HCEC 1CT (cell line): ENCODE data around the gene SF3B1.
"Not testable (repeated sequence)": the region's sequence is repeated elsewhere in the genome, so short reads cannot be mapped to it uniquely, and the experiment has no call there.

Source experiments
- DNase-seq: peaks from one replicate; pipeline ENCODE4 v3.0.0-alpha.2; 2017

SF3B1 gene

GRCh38 chr2:197378086-197378485 is 56.7 kb downstream of the SF3B1 start:
- DNase-seq = no peak

DNA sequence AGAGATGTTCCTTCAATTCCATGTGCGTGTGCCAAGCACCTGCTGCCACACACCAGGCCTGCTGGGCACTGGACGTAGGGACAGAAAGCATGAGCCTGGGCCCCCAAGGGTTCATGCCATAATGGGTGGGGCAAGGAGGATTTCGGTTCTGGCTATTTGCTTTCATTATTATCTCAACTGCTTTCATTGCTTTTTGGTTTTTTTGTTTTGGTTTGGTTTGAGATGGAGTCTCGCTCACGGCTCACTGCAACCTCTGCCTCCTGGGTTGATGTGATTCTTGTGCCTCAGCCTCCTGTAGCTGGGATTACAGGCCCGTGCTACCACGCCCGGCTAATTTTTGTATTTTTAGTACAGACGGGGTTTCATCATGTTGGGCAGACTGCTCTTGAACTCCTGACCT is 57.2 kb downstream of the SF3B1 start:
- no peak for DNase-seq

GRCh38 chr2:197372592-197372991 is 62.2 kb downstream of the SF3B1 start:
- DNase-seq = peak; percentile 43

GRCh38 chr2:197370664-197371063 is 64.2 kb downstream of the SF3B1 start:
- not testable (repeated sequence) for DNase-seq

DNA sequence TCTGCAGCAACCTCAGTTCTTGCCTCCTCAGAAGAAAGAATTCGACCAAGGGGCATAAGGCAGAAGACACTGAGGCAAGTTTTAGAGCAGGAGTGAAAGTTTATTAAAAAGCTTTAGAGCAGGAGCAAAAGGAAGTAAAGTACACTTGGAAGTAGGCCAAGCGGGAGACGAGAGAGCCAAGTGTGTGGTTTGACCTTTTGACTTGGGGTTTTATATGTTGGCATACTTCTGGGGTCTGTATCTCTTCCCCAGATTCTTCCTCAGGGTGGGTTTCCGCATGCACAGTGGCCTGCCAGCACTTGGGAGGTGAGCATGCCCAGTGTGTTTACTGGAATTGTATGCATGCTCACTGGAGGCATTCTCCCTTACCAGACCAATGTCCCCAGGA is 64.9 kb downstream of the SF3B1 start:
- DNase-seq = no peak

DNA sequence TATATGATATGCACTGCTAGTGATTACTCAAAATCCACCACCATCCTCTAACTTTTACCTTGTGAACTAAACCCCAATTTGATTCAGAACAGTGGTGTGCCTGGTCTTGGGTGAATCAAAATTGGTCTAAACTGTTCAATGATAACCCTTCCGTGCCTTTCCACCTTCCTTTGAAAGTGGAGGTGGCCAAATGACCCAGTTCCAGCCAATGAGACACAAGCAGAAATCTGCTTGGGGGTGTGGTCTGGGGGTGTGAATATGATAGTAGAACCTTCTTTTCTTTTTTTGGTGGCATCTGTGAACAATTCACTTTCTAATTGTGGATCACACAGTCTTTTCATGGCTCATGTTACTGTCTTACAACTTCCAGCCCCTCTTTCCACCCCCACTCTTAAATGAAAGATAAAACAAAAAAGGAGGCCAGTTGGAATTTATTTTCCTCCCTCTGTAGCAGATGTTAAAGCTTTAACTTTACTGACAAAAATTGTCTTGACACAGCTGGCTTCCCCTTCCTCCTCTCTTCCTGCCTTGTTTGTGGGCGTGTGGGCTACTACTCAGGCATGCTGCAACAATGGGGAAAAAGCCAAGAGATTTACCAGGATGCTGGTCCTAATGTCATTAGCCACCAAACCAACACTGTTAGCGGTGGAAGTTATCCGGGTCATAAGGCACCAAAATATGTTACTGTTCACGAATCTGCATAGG is 65.4 kb downstream of the SF3B1 start:
- DNase-seq = no peak

- DNase-seq = no peak
Measured at GRCh38 chr2:197368412-197368811, 66.4 kb downstream of the SF3B1 start.

DNA sequence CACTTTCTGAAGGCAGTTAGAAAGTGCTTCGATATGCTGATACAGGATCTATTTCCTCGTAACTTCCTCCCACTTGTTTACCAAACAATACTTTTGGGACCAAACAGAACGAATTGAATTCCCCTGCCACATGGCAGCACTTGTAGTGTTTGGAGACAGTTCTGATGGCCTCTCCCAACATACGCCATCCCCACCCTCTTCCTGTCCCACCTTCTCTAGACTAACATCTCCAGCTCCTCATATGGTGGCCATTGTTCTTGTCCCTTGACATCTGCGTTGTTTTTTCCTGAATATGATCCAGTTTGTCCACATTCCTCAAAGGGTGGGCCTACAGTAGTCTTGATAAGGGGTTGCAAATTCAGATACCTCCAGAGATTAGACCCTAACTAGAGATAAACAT is 70.8 kb downstream of the SF3B1 start:
- DNase-seq = no peak

DNA sequence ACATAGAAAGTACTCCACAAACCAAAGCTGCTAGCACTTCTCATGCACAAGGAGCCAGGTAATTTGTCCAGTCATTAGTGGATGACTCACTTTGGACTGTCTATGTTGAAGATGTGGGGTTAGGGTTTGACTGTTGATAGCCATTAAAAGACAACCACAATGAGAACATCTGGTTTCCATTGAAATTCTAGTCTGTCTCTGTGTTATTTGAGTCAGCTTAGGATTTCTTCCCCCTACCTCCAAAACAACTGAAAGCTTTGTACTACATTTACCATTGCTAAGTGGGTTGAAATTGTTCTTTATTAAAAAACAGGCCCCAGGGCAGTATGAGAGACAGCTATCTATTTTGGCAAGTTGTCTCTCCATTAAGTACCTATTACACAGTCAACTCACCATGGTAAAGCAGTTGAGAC is 74.1 kb downstream of the SF3B1 start:
- peak; percentile 48 for DNase-seq

DNA sequence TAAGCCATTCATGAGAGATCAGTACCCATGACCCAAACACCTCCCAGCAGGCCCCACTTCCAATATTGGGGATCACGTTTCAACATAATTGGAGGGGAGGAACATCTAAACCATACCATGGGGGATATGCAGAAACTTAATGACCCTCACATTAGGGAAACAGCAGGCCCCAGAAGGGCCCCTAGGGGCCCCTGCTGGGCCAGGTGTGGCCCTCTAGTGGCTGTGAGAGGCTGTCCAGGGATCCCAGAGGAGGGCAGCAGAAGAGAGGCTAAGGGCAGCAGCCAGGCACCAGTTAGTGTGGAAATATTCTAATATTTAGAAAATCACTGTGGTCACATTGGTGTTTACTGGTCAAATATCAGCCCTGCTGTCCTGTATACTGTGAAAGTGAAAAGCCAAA is 75.0 kb downstream of the SF3B1 start:
- no peak for DNase-seq

- DNase-seq = peak; percentile 26
Measured at GRCh38 chr2:197358931-197359330, 75.9 kb downstream of the SF3B1 start.

GRCh38 chr2:197357986-197358385 is 76.8 kb downstream of the SF3B1 start:
- DNase-seq = no peak

DNA sequence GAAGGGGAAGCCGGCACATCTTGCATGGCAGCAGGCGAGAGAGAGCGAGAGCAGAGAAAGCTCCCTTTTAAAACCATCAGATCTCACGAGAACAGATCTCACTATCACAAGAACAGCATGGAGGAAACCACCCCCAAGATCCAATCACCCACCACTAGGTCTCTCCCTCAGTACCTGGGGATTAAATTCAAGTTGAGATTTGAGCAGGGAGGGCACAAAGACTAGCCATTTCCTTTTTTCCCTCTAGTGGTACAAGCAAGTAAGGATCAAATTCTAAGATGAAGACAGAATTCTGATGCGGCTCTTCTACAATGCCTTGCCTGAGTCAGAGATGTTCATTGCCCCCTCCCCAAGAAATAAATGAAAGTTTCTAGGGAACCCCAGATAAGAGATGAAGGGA is 78.7 kb downstream of the SF3B1 start:
- DNase-seq = peak; percentile 11

DNA sequence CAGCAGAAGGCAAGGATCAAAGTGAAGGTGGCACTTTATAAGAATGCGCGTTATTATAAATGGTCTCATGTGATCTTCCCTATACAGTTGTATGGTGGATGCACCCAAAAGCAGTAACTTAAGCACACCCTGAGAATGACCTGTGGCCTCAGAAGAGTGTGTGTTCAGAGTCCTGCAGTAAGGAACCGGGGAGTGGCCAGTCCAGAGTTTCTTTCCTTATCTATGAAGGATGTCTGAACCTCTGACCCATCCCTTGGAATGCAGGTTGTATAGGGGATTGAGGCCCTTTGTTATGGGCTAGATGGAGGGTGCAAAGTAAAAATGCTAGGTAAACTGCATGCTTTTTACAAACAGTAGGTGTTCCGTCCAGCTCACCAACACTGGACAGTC is 80.7 kb downstream of the SF3B1 start:
- no peak for DNase-seq

DNA sequence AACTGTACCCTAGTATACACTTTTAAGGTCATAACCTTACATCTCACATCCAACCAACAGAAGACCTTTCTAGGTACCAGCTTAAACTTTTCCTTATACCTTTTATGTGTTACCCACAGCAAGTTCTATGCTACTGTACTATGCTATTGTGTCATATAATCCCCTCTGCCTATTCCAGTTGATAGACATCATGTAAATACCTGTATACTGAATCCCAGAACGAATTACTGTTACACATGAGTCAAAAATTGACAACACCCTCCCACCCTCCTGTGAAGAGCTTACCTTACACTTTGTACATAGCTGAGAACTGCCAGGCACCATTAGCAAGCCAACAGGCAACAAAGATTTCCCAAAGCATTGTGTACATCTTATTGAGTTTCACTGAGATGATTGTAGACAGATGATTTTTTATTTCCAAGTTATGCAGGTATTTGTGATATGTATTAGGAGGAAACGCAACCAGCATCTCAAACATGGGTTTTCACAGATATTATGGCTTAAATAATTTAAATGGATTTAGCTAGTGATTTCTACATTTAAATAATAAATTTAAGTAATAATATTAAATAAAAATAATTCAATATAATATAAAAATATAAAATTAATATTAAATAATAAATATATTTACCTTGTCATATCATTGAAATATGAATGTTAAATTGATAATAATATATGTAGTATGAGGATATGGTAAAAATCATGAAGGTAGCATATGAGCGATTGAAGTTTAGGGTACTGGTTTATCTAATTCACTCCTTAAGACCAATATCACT is 81.2 kb downstream of the SF3B1 start:
- DNase-seq = no peak

DNA sequence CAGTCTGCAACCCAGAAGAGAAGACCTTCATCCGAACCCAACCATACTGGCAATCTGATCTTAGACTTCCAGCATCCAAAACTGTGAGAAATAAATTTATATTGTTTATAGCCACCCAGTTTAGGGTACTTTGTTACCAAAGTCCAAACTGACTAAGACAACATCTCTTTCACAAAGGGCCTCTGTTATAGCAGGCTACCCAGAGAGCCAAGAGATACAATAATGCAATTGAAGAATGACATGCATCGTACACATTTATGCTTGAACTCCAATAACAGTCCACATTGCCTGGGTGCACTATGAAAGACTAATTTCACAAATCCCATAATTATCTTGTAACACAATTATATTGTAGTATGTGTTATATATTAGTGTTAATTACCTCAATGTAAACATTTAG is 85.1 kb downstream of the SF3B1 start:
- no peak for DNase-seq

DNA sequence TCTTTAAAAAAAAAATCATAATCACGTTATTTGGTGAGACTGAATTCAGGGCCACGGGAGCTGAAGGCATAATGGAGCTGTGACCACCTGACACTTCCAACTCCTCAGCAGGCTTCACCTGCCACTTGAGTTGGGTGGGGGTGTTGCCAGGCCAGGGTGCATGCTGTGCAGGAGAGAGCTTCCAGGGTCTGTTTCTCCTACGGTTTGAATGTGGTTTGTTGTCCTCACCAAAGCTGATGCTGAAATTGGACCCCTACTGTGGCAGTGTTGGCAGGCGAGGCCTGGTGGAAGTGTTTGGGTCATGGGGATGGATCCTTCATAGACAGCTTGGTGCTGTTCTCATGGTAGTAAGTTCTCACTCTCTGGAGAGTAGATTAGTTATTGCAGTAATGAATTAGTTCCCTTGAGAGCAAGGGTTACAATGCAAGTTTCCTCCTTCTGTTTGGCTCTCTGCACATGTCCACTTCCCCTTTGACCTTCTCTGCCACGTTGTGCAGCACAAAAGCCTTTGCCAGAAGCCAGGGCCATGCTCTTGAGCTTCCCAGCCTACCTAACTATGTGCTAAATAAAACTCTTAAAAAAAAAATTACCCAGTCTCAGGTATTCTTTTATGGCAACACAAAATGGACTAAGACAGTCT is 86.0 kb downstream of the SF3B1 start:
- DNase-seq = no peak

- DNase-seq = no peak
Measured at GRCh38 chr2:197345846-197346370, 88.9 kb downstream of the SF3B1 start.

GRCh38 chr2:197343968-197344367 is 90.9 kb downstream of the SF3B1 start:
- not testable (repeated sequence) for DNase-seq

- no peak for DNase-seq
Measured at GRCh38 chr2:197340591-197340990, 94.2 kb downstream of the SF3B1 start.
